Activated CD8-positive, alpha-beta T cell treated with anti-CD3 and anti-CD28 coated beads, Interleukin-2, amount 10 ng/mL, durations not matched to agents 7 days and 5 days (primary cell): ENCODE measurements around the gene COL16A1. TPM values are rescaled to one million over a fixed set of nuclear protein-coding genes. Genes with fewer than 3 reads are reported as not detected.

Experiments used
- ATAC-seq: fragments of 150-1000 bp; cut with Tn5 transposase; one replicate; pipeline ENCODE4 v1.10.0; 2021; ENCODE audit warnings: moderate library complexity
- CTCF ChIA-PET: fragments of 350-600 bp; sonication (Branson Sonifier 250); formaldehyde crosslinking; loops from one replicate; lab custom pipeline; 2021; ENCODE audit warnings: antibody characterized with exemption; lab: Charles Lee
- POLR2A ChIA-PET: fragments of 350-600 bp; sonication (Branson Sonifier 250); formaldehyde crosslinking; loops from one replicate; lab custom pipeline; 2021; ENCODE audit warnings: antibody characterized with exemption; lab: Charles Lee
- DNase-seq: peaks from one replicate; pipeline ENCODE4 v3.0.0-alpha.2; 2020
- H3K27ac Mint-ChIP-seq: one replicate; pipeline ENCODE4 v1.8.0; 2021; ENCODE audit warnings: mild to moderate bottlenecking, mixed read lengths
- H3K27me3 Mint-ChIP-seq: one replicate; pipeline ENCODE4 v1.8.0; 2021; ENCODE audit warnings: low read depth, mixed read lengths
- H3K36me3 Mint-ChIP-seq: one replicate; pipeline ENCODE4 v1.8.0; 2021; ENCODE audit warnings: low read depth, mixed read lengths
- H3K4me1 Mint-ChIP-seq: one replicate; pipeline ENCODE4 v1.8.0; 2021; ENCODE audit warnings: low read depth, mixed read lengths
- H3K4me3 Mint-ChIP-seq: one replicate; pipeline ENCODE4 v1.8.0; 2021; ENCODE audit warnings: mild to moderate bottlenecking, mixed read lengths
- H3K9me3 Mint-ChIP-seq: one replicate; pipeline ENCODE4 v1.8.0; 2022; ENCODE audit warnings: mixed read lengths; ENCODE audit not compliant: insufficient read depth
- total RNA-seq, 2 experiments: library from RNA; stranded (reverse); gene quantifications; one replicate each; pipeline ENCODE4 v1.2.3, GENCODE V29; 2021

Gene COL16A1
- total RNA-seq, 2 experiments from 2014 or later = not detected

DNA sequence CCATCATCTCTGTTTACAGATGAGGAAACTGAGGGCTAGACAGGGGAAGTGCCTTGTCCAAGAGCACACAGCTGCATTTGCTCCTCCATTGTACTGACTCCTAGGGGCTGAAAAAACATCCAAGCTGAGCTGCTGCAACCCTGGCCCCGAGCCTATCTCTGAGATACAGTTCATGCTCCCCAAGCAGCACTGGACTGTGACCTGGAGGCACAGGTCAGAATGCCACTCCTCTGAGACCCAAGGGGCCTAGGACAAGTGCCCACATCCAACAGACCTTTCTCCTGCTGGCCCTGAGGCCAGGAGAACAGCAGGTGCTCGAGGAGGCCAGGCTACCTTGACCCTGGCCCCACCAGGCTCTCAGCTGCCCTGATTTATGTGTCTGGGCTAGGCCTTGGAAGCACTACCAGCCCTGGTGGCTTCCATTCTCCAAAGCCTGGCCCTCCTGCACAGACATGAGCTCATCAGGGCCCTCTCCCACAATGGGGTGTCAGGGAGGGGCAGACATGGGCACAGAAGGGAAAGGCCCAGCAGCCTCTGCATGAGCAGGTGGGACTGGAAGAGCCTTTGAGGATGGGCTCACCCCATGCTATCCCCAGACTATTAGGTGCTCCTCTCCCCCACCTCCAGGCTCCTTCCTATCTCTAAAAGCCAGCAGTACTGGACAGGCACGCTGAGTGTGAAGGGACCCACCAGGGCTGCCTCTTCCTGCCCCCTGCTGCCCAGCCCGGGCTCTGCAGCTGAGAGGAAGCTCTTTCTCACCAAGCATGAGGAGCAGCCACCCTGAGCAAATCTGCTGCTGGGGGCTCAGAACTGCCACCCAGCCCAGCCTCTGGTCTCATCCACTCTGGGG lies 41.5 kb upstream of the COL16A1 start:
- no peaks in the 10 kb centered on the region for H3K36me3 Mint-ChIP-seq
- ATAC-seq = peak; percentile 89
- CTCF ChIA-PET = interaction anchor here (0.6 to 2.4 kb wide), 33 partner anchors 8 to 219 kb away, joined by 3 to 24 read pairs (median 4); partner anchors contain the start of gene COL16A1
- no peaks in the 10 kb centered on the region for H3K9me3 Mint-ChIP-seq
- H3K27me3 Mint-ChIP-seq = no peaks in the 10 kb centered on the region
- no peak overlapping the region for H3K4me3 Mint-ChIP-seq
- peak; percentile 80 for DNase-seq
- POLR2A ChIA-PET = interaction anchor here (0.7 to 1.3 kb wide), 4 partner anchors 28 to 783 kb away, joined by 3 to 5 read pairs (median 3); no protein-coding TSS in a partner anchor
- H3K4me1 Mint-ChIP-seq = peaks cover 32% of the 10 kb centered on the region
- no peak overlapping the region for H3K27ac Mint-ChIP-seq

DNA sequence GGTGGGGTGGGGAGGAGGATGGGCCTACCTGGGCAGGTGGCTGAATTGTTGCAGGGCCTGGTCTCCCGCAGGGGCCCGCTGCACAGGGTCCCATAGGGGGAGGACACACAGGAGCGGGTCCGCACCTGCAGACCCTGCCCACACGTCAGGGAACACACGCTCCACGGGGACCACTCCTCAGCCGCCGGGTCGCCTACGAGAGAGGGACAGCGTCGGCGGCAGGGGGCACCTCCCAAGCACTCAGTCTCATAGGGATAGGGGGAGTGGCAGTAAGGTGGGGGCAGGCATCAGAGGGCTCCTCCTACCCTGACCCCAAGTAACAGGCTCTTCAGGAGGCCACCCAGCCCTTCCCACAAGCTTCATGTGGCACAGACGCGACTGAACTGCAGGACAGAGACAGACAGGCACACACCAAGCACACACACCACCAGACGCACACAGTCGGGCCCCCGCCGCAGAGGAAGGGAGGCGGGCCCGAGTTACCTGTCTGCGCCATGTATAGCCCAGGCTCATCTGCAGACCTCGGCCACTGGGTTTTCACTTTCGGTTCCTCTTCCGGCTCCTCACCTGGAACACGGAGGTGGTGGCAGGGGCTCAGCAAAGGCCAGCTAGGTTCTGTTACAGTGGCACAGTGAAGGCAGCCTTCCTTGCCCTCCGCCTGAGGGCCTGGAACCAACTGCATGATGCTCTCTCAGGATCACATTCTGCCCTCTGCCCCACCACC lies 40.5 kb upstream of the COL16A1 start:
- H3K36me3 Mint-ChIP-seq = no peaks in the 10 kb centered on the region
- ATAC-seq = no peak
- no peak overlapping the region for H3K27ac Mint-ChIP-seq
- no peak for DNase-seq
- H3K4me3 Mint-ChIP-seq = no peak overlapping the region
- peaks cover 31% of the 10 kb centered on the region for H3K4me1 Mint-ChIP-seq
- H3K9me3 Mint-ChIP-seq = no peaks in the 10 kb centered on the region
- POLR2A ChIA-PET = interaction anchor here (0.7 to 1.3 kb wide), 2 partner anchors 27 to 784 kb away, joined by 3 read pairs; no protein-coding TSS in a partner anchor
- H3K27me3 Mint-ChIP-seq = no peaks in the 10 kb centered on the region
- CTCF ChIA-PET = interaction anchor here (0.6 to 2.4 kb wide), 13 partner anchors 10 to 100 kb away, joined by 3 to 24 read pairs (median 5); partner anchors contain the start of gene COL16A1

DNA sequence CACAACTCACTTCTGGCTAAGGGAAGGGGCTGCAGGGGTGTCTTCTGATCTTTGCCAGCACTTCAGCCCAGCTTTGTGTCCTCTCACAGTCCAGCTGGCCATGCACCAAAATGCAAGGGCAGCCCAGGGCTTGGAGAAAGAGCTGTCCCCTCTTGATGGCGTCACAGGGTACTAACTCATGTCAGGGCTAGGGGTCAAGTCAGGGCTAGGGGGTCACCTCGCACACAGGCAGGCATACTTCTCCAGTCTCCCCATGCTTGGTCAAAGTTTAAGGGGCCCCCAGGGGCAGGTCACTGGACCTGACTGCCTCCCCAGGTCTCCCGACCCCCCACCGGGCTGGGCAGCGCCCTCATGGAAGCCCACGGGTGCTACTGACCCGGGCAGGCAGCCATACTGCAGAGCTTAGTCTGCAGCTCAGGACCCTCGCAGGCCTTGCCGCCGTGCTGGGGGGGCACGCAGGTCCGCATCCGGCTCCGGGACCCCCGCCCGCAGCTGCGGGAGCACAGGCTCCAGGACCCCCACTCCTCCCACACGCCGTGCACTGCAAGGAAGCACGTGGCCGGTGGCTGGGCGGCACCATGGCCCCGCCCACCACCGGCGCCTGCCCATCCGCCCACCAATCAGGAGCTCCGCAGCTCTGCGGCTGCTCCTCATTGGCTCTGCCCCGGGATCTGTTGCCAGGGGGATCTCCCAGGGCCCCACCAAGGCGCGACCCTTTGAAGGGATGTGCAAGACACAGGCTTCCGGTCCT lies 38.8 kb upstream of the COL16A1 start:
- Mint-ChIP-seq H3K27me3 (no peaks in the 10 kb centered on the region), H3K36me3 (no peaks in the 10 kb centered on the region), H3K4me1 (peaks cover 31% of the 10 kb centered on the region), H3K27ac (no peak overlapping the region), H3K9me3 (no peaks in the 10 kb centered on the region), H3K4me3 (no peak overlapping the region)
- CTCF ChIA-PET = no interaction called here
- no peak for DNase-seq
- ATAC-seq = no peak
- POLR2A ChIA-PET = no interaction called here

DNA sequence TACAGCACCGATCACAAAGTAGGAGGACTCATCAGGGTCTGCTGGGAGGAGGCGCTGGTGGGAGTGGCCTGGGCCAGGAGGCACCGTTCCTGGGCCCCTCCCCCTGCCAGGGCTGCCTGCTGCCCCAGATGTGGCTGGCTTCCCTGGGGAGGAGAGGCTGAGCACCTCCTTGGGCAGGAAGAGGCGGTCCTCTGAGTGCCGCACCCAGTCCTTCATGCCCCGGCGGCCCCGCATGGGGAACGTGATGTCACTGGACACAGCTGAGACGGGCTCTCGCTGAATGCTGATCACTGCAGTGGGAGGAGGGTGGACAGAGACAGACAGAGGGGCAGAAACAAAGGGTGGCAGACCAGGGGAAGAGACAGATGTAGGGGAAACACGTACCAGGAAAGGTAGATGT lies 35.5 kb upstream of the COL16A1 start:
- CTCF ChIA-PET = no interaction called here
- peak overlapping the region; percentile 76 for H3K27ac Mint-ChIP-seq
- H3K4me3 Mint-ChIP-seq = peak overlapping the region; percentile 0
- peak; percentile 80 for ATAC-seq
- peak; percentile 67 for DNase-seq
- H3K36me3 Mint-ChIP-seq = no peaks in the 10 kb centered on the region
- no peaks in the 10 kb centered on the region for H3K9me3 Mint-ChIP-seq
- peaks cover 9% of the 10 kb centered on the region for H3K4me1 Mint-ChIP-seq
- H3K27me3 Mint-ChIP-seq = no peaks in the 10 kb centered on the region
- POLR2A ChIA-PET = no interaction called here

DNA sequence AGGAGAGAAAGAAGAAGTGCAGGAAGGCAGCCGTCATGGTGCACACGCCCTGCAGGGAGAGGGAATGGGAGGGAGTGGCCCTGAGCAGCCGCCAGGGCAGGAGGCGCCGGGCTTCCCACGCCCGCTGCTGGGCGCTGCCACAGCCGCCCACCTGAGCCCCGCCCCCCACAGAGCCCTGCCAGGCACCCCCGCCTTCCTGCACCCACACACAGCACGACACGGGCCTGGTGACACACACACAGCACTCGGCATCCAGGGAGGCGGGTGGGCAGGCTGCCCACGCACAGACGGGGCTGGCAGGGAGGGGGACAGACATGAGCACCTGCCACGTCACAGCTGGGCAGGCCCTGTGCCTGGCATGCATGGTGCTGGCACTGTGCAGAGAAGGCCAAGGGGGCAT lies 32.9 kb upstream of the COL16A1 start:
- Mint-ChIP-seq H3K9me3 (no peaks in the 10 kb centered on the region), H3K36me3 (no peaks in the 10 kb centered on the region), H3K27me3 (no peaks in the 10 kb centered on the region), H3K4me3 (no peak overlapping the region), H3K4me1 (peaks cover 7% of the 10 kb centered on the region), H3K27ac (no peak overlapping the region)
- ChIA-PET POLR2A (no interaction called here), CTCF (interaction anchor here (0.9 to 3.7 kb wide), 2 partner anchors 9 to 73 kb away, joined by 3 to 15 read pairs; no protein-coding TSS in a partner anchor)
- no peak for ATAC-seq
- no peak for DNase-seq

DNA sequence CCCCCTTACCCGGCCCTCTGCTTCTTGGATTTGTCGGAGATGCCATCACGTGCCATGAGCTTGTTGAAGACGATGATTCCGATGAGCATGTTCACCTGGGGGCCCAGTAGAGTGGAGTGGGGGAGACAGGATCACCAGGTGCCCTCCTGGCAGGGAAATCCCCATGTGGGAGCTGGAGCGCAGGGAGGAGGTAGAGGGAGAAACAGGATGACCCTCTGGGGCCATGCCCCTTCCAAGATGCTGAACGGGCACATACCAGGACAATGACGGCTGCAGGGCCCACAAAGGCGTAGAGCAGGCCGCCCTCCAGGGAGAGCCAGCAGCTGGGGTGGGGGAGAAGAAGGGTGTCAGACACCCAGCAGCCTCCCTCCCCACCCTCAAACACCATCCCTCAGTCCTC lies 31.8 kb upstream of the COL16A1 start:
- Mint-ChIP-seq H3K4me3 (no peak overlapping the region), H3K27ac (no peak overlapping the region), H3K27me3 (no peaks in the 10 kb centered on the region), H3K4me1 (peaks cover 7% of the 10 kb centered on the region), H3K36me3 (no peaks in the 10 kb centered on the region), H3K9me3 (no peaks in the 10 kb centered on the region)
- CTCF ChIA-PET = interaction anchor here (3.7 kb wide), 1 partner anchor 10 kb away, joined by 15 read pairs; no protein-coding TSS in a partner anchor
- ATAC-seq = no peak
- DNase-seq = no peak
- POLR2A ChIA-PET = no interaction called here

DNA sequence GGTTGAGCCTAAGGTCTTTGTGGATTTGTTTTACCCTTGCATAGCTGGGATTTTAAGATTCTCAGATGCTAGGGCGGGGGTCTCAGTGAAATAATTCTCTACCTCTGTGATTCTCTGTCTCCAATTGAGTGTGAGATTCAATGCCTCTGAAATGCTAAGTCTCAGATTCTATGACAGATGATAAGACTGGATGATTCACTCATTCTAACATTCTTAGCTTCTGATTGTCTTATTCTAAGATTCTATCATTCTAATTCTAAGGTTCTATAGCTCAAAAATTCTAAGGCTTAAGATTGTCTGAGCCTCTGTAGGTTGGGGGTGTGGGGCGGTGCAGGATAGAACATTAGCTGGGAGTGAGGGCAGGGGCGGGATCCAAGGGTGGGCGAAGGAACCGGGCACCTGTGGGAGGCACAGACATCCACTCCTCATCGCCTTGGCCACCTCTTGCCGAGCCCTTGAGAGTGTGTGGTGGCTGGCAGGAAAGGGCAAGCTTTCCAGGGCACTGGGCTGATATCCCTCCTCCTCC lies 30.8 kb upstream of the COL16A1 start:
- ChIA-PET CTCF (interaction anchor here (1.0 to 3.7 kb wide), 3 partner anchors 11 to 229 kb away, joined by 3 to 15 read pairs (median 3); no protein-coding TSS in a partner anchor), POLR2A (no interaction called here)
- no peak overlapping the region for H3K27ac Mint-ChIP-seq
- ATAC-seq (no peak), DNase-seq (no peak)
- no peaks in the 10 kb centered on the region for H3K9me3 Mint-ChIP-seq
- H3K4me1 Mint-ChIP-seq = peaks cover 4% of the 10 kb centered on the region
- H3K4me3 Mint-ChIP-seq = no peak overlapping the region
- no peaks in the 10 kb centered on the region for H3K36me3 Mint-ChIP-seq
- H3K27me3 Mint-ChIP-seq = no peaks in the 10 kb centered on the region

DNA sequence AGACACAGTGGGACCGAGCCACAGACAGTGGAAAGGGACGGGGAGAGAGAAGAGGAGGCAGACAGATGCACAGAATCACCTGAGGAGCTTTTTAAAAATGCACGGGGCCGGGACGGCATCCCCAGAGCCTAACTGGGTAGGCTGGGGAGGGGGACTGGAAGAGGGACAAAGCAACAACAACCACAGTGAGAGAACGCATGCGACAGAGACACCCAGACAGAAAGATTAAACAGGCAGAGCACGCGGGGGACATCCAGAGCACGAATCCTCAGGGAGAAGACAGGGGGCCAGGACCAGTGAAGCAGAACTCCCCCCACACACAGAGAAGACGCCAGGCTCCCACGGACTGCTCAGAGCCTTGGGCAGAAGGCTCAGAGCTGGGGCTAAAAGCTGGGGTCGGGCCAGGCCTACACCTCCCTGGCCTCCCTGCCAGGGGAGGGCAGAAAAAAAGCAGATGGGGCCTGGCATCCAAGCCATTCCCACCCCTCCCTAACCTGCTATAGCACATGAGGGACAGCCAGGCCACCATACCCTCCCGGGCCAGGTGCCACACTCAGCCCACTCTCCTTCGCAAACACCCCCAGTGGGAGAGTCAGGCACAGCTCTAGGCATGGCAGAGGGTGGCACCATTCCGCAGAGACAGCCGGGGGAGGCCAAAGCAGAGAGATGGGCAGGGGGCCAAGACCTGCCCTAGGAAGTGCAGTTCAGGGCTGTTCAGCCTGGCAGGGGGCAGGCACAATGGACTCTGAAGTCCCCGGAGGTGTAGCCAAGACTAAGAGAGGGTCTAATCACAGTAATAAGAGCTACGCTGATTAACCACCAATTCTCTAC lies 29.8 kb upstream of the COL16A1 start:
- Mint-ChIP-seq H3K9me3 (no peaks in the 10 kb centered on the region), H3K4me1 (no peaks in the 10 kb centered on the region), H3K27ac (no peak overlapping the region), H3K27me3 (no peaks in the 10 kb centered on the region), H3K4me3 (no peak overlapping the region), H3K36me3 (no peaks in the 10 kb centered on the region)
- DNase-seq = no peak
- POLR2A ChIA-PET = no interaction called here
- ATAC-seq = no peak
- CTCF ChIA-PET = interaction anchor here (0.8 to 3.7 kb wide), 3 partner anchors 12 to 230 kb away, joined by 3 to 15 read pairs (median 3); no protein-coding TSS in a partner anchor

DNA sequence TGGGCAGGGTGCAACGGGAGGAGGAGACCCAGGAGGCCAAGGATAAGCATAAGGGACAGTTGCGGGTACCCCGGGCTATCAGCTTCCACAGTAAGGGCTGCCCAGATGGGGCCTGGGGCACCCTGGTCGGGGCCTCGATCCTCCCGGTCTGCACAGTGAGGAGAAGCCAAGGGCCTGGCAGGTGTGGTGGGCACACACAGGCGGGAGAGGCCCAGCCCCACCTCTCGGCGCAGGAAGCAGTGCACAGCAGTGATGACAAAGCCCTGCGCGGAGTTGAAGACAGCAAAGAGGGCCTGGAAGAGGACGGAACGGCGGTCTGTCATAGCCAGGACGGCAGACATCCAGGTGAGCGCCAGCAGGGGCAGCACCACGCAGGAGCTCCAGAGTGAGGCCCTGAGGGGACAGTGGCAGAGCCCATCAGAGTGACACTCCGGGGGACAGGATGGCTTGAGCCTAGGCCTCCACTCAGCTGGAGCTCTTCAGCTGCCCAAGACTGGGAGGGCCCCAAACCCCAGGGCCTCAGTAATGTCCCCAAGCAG lies 29.0 kb upstream of the COL16A1 start:
- H3K4me1 Mint-ChIP-seq = no peaks in the 10 kb centered on the region
- DNase-seq (no peak), ATAC-seq (no peak)
- CTCF ChIA-PET = interaction anchor here (3.7 kb wide), 1 partner anchor 12 kb away, joined by 15 read pairs; no protein-coding TSS in a partner anchor
- no peaks in the 10 kb centered on the region for H3K9me3 Mint-ChIP-seq
- no peak overlapping the region for H3K4me3 Mint-ChIP-seq
- H3K27ac Mint-ChIP-seq = no peak overlapping the region
- H3K36me3 Mint-ChIP-seq = no peaks in the 10 kb centered on the region
- POLR2A ChIA-PET = no interaction called here
- H3K27me3 Mint-ChIP-seq = no peaks in the 10 kb centered on the region

DNA sequence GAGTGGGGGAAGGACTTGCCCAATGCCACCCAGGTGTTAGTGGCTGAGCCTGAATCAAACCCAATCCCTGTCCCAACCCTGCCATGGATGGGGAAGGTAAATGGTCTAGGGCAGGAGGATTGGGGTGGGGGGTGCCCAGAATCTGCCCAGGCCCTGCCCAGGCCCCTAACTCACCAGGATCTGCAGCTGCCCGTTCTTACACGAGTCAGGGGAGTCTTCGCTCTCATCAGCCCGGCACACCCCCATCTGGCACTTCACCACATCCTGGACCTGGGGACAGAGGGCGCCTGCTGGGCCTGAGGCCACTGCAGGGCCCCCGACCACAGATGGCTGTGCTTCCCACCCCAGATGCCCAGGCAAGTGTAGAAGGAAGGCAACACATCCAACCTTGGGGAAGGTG lies 28.5 kb upstream of the COL16A1 start:
- Mint-ChIP-seq H3K4me1 (no peaks in the 10 kb centered on the region), H3K27me3 (no peaks in the 10 kb centered on the region), H3K36me3 (no peaks in the 10 kb centered on the region), H3K27ac (no peak overlapping the region), H3K4me3 (no peak overlapping the region), H3K9me3 (no peaks in the 10 kb centered on the region)
- POLR2A ChIA-PET = interaction anchor here (0.6 kb wide), 1 partner anchor 81 kb away, joined by 3 read pairs; no protein-coding TSS in a partner anchor
- CTCF ChIA-PET = interaction anchor here (1.3 kb wide), 1 partner anchor 18 kb away, joined by 4 read pairs; no protein-coding TSS in a partner anchor
- DNase-seq = no peak
- ATAC-seq = no peak
